ENCODE measurements around the gene PCDHGA8.

DNA sequence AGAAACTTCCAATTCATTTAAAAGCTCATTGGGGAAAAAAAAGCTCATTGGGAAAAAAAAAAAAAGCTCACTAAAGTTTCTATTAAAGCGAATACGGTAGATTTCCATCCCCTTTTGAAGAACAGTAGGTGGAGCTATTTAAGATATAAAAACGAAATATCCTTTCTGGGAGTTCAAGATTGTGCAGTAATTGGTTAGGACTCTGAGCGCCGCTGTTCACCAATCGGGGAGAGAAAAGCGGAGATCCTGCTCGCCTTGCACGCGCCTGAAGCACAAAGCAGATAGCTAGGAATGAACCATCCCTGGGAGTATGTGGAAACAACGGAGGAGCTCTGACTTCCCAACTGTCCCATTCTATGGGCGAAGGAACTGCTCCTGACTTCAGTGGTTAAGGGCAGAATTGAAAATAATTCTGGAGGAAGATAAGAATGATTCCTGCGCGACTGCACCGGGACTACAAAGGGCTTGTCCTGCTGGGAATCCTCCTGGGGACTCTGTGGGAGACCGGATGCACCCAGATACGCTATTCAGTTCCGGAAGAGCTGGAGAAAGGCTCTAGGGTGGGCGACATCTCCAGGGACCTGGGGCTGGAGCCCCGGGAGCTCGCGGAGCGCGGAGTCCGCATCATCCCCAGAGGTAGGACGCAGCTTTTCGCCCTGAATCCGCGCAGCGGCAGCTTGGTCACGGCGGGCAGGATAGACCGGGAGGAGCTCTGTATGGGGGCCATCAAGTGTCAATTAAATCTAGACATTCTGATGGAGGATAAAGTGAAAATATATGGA is 38.1 kb downstream of the PCDHGA8 start, which contains the start of gene PCDHGA12:
- TF ChIP-seq CTCF (IDR thresholded peaks at IDR 0.05; ENCODE audit: low read depth, low read length) (no peak), EZH2phosphoT487 (IDR thresholded peaks at IDR 0.05; ENCODE audit: low read depth) (no peak)

Measured in OCI-LY3 (cell line).